PC-3 (cell line): ENCODE measurements around the gene EPB41L4B.

Source experiments
- CTCF ChIP-seq: fragments of 300-600 bp; sonication (generic); conservative IDR thresholded peaks from 2 replicates; pipeline ENCODE4 v1.5.1; 2017; ENCODE audit warnings: antibody characterized with exemption, low read depth, mild to moderate bottlenecking, low read length
- EZH2 ChIP-seq: fragments of 300-600 bp; sonication (generic); IDR thresholded peaks from one replicate; pipeline ENCODE4 v1.6.1; 2017; ENCODE audit warnings: antibody characterized with exemption, mild to moderate bottlenecking, low read length; ENCODE audit not compliant: unreplicated experiment

DNA sequence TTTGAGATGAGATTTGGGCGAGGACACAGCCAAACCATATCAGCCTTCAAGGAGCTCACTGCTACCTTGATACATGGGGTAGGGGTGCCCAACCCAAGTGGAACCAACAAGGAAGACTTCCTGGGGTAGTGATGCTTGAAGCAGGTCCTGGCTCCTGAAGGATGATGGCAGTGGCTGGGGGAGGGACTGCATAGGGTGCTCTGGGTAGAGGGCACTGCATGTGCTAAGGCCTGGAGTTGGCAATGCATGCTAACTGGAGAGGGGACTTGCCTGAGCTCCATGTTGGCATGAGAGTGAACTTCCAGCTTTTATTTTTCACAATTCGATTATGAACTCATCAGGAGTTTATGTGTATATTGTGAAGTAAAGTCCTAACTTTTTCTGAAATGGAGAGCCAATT lies 95.2 kb downstream of the EPB41L4B start:
- TF ChIP-seq CTCF (no peak), EZH2 (no peak)
